Measurements from ENCODE around the gene TSHZ2. TPM values are rescaled to one million over a fixed set of nuclear protein-coding genes. Genes with fewer than 3 reads are reported as not detected.

The TSHZ2 gene
- total RNA-seq, 6 experiments from 2014 or later: 14.2 to 28.1 (median 21.0) TPM

GRCh38 chr20:53269380-53269779 lies 297.2 kb downstream of the TSHZ2 start:
- H3K4me3 ChIP-seq: no peak overlapping the region
- WGBS (ENCODE audit: insufficient coverage, low coverage, low lambda C conversion rate, missing lambda C conversion rate): 75% methylated on average over 2 of the region's 2 CpGs
- H3K9me3 ChIP-seq: no peaks in the 10 kb centered on the region
- no peaks in the 10 kb centered on the region for H3K27me3 ChIP-seq
- no peaks in the 10 kb centered on the region for H3K36me3 ChIP-seq
- ATAC-seq (no peak), DNase-seq (no peak)
- H3K27ac ChIP-seq: no peak overlapping the region
- intact Hi-C loops (cut with DNase I): no loop called here
- TF ChIP-seq CTCF (IDR thresholded peaks at IDR 0.05) (no peak), POLR2A (IDR thresholded peaks at IDR 0.05) (no peak)
- no peaks in the 10 kb centered on the region for H3K4me1 ChIP-seq

- Histone ChIP-seq H3K9me3 (no peaks in the 10 kb centered on the region), H3K36me3 (no peaks in the 10 kb centered on the region), H3K4me1 (peaks cover 0 to 5% (median 0%) of the 10 kb centered on the region in 4 donors), H3K4me3 (no peak overlapping the region), H3K27me3 (no peaks in the 10 kb centered on the region), H3K27ac (no peak overlapping the region)
- no peak for TF ChIP-seq POLR2A (IDR thresholded peaks at IDR 0.05)
- no peak for TF ChIP-seq CTCF (IDR thresholded peaks at IDR 0.05)
- intact Hi-C loops (cut with DNase I): no loop called here
- ATAC-seq: no peak
- DNase-seq: no peak
- WGBS (ENCODE audit: insufficient coverage, low coverage, low lambda C conversion rate, missing lambda C conversion rate): 88% methylated on average over 5 of the region's 5 CpGs
Observed at GRCh38 chr20:53270792-53271375, 298.7 kb downstream of the TSHZ2 start.

- H3K27ac ChIP-seq: no peak overlapping the region
- intact Hi-C loops (cut with DNase I): no loop called here
- no peak for DNase-seq
- peaks cover 0 to 5% (median 0%) of the 10 kb centered on the region in 4 donors for H3K4me1 ChIP-seq
- TF ChIP-seq POLR2A (IDR thresholded peaks at IDR 0.05) (no peak), CTCF (IDR thresholded peaks at IDR 0.05) (no peak)
- peak in 3 of 4 donors; percentile 50 to 68 (median 66) for ATAC-seq
- no peak overlapping the region for H3K4me3 ChIP-seq
- no peaks in the 10 kb centered on the region for H3K27me3 ChIP-seq
- 63% methylated on average over 4 of the region's 5 CpGs for WGBS (ENCODE audit: insufficient coverage, low coverage, low lambda C conversion rate, missing lambda C conversion rate)
- H3K36me3 ChIP-seq: no peaks in the 10 kb centered on the region
- no peaks in the 10 kb centered on the region for H3K9me3 ChIP-seq
Observed at GRCh38 chr20:53274365-53274764, 302.2 kb downstream of the TSHZ2 start.

- Histone ChIP-seq H3K27me3 (no peaks in the 10 kb centered on the region), H3K36me3 (no peaks in the 10 kb centered on the region), H3K4me1 (peaks cover 0 to 5% (median 0%) of the 10 kb centered on the region in 4 donors), H3K9me3 (no peaks in the 10 kb centered on the region), H3K4me3 (no peak overlapping the region), H3K27ac (no peak overlapping the region)
- peak; percentile 37 to 72 (median 49) for ATAC-seq
- 44% methylated on average over 3 of the region's 3 CpGs for WGBS (ENCODE audit: insufficient coverage, low coverage, low lambda C conversion rate, missing lambda C conversion rate)
- intact Hi-C loops (cut with DNase I): no loop called here
- DNase-seq: no peak
- TF ChIP-seq POLR2A (IDR thresholded peaks at IDR 0.05) (no peak), CTCF (IDR thresholded peaks at IDR 0.05) (no peak)
Observed at GRCh38 chr20:53274807-53275206, 302.6 kb downstream of the TSHZ2 start.
